Measurements from ENCODE around the gene TSKU.

DNA sequence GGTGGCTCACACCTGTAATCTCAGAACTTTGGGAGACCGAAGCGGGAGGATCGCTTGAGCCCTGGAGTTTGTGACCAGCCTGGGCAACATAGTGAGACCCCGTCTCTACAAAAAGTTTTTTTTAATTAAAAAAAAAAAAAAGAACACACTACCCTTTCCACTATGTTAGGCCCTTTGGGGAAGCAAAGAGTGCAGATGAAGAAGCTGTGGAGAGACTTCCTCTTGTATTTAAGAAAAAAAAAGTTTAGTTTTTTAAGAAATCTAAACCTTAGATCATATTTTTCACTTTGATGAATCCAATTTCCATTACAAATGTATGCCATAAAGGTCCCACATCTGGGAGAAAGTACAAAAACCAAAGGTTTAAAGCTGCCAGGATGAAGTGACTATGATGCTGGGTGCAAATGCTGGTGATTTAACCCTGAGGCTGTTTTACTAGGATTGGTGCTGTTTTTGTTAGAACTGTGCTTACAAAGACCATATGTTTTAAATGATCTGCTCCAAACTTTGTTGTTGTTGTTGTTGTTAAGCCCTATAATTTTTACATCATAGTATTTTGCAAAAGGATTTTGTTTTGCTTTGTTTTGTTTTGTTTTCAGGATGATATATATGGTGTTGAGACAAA is 48.6 kb downstream of the TSKU start:
- TF ChIP-seq, protein P1, sequence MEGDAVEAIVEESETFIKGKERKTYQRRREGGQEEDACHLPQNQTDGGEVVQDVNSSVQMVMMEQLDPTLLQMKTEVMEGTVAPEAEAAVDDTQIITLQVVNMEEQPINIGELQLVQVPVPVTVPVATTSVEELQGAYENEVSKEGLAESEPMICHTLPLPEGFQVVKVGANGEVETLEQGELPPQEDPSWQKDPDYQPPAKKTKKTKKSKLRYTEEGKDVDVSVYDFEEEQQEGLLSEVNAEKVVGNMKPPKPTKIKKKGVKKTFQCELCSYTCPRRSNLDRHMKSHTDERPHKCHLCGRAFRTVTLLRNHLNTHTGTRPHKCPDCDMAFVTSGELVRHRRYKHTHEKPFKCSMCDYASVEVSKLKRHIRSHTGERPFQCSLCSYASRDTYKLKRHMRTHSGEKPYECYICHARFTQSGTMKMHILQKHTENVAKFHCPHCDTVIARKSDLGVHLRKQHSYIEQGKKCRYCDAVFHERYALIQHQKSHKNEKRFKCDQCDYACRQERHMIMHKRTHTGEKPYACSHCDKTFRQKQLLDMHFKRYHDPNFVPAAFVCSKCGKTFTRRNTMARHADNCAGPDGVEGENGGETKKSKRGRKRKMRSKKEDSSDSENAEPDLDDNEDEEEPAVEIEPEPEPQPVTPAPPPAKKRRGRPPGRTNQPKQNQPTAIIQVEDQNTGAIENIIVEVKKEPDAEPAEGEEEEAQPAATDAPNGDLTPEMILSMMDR (conservative IDR thresholded peaks at IDR 0.05) = no peak
- TF ChIP-seq EZH2 (IDR thresholded peaks at IDR 0.05; ENCODE audit: low read depth) = no peak
